Panc1 (cell line): ENCODE measurements around the gene TRIM5.

Experiments used
- POLR2AphosphoS5 ChIP-seq: IDR thresholded peaks from 2 replicates; pipeline ENCODE4 v1.6.1; 2012; ENCODE audit warnings: mild to moderate bottlenecking, low read depth, low read length, moderate library complexity
- TCF7L2 ChIP-seq: IDR thresholded peaks from 2 replicates; pipeline ENCODE4 v1.6.1; 2011; ENCODE audit warnings: mild to moderate bottlenecking, low read depth, low read length, inconsistent platforms
- TF ChIP-seq, protein P1 (sequence below): fragments of 450-650 bp; IDR thresholded peaks from 2 replicates; pipeline ENCODE4 v1.5.1; 2017; ENCODE audit warnings: mild to moderate bottlenecking
- TF ChIP-seq, protein P2 (sequence below), 2 experiments: IDR thresholded peaks; 2 replicates each; pipeline ENCODE4 v1.6.1; 2011 to 2012; ENCODE audit warnings: low read depth in 2 of 2, control low read depth in 1 of 2, low read length in 1 of 2, mild to moderate bottlenecking in 1 of 2, moderate library complexity in 1 of 2; ENCODE audit not compliant: insufficient read depth in 1 of 2

DNA sequence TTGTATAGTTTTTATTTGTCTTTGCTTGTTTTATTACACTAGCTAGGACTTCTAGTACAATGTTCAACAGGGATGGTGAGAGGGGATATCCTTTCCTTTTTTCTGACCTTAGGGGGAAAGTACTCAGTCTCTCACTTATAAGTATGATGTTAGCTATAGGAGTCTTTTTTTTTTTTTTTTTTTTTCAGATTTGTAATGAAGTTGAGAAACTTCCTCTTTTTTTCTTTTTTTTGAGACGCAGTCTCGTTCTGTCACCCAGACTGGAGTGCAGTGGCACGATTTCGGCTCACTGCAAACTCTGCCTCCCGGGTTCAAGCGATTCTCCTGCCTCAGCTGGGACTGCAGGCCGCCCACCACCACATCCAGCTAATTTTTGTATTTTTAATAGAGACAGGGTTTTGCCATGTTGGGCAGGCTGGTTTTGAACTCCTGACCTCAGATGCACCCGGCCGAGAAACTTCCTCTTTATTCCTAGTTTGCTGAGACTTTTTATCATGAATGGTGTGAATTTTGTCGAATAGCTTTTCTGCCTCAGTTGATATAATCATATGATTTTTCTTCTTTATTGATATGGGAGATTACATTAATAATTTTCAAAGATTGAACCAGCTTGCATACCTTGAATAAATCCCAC is 15.7 kb upstream of the TRIM5 start:
- TF ChIP-seq, protein P1, sequence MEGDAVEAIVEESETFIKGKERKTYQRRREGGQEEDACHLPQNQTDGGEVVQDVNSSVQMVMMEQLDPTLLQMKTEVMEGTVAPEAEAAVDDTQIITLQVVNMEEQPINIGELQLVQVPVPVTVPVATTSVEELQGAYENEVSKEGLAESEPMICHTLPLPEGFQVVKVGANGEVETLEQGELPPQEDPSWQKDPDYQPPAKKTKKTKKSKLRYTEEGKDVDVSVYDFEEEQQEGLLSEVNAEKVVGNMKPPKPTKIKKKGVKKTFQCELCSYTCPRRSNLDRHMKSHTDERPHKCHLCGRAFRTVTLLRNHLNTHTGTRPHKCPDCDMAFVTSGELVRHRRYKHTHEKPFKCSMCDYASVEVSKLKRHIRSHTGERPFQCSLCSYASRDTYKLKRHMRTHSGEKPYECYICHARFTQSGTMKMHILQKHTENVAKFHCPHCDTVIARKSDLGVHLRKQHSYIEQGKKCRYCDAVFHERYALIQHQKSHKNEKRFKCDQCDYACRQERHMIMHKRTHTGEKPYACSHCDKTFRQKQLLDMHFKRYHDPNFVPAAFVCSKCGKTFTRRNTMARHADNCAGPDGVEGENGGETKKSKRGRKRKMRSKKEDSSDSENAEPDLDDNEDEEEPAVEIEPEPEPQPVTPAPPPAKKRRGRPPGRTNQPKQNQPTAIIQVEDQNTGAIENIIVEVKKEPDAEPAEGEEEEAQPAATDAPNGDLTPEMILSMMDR, result no peak
- TF ChIP-seq, protein P2, sequence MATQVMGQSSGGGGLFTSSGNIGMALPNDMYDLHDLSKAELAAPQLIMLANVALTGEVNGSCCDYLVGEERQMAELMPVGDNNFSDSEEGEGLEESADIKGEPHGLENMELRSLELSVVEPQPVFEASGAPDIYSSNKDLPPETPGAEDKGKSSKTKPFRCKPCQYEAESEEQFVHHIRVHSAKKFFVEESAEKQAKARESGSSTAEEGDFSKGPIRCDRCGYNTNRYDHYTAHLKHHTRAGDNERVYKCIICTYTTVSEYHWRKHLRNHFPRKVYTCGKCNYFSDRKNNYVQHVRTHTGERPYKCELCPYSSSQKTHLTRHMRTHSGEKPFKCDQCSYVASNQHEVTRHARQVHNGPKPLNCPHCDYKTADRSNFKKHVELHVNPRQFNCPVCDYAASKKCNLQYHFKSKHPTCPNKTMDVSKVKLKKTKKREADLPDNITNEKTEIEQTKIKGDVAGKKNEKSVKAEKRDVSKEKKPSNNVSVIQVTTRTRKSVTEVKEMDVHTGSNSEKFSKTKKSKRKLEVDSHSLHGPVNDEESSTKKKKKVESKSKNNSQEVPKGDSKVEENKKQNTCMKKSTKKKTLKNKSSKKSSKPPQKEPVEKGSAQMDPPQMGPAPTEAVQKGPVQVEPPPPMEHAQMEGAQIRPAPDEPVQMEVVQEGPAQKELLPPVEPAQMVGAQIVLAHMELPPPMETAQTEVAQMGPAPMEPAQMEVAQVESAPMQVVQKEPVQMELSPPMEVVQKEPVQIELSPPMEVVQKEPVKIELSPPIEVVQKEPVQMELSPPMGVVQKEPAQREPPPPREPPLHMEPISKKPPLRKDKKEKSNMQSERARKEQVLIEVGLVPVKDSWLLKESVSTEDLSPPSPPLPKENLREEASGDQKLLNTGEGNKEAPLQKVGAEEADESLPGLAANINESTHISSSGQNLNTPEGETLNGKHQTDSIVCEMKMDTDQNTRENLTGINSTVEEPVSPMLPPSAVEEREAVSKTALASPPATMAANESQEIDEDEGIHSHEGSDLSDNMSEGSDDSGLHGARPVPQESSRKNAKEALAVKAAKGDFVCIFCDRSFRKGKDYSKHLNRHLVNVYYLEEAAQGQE (IDR thresholded peaks at IDR 0.05; ENCODE audit: insufficient read depth in 1 of 2, low read depth in 2 of 2, low read length in 1 of 2), result no peak
- TF ChIP-seq POLR2AphosphoS5 (no peak), TCF7L2 (no peak)
